ENCODE data around the gene MBNL2.

MBNL2 gene

DNA sequence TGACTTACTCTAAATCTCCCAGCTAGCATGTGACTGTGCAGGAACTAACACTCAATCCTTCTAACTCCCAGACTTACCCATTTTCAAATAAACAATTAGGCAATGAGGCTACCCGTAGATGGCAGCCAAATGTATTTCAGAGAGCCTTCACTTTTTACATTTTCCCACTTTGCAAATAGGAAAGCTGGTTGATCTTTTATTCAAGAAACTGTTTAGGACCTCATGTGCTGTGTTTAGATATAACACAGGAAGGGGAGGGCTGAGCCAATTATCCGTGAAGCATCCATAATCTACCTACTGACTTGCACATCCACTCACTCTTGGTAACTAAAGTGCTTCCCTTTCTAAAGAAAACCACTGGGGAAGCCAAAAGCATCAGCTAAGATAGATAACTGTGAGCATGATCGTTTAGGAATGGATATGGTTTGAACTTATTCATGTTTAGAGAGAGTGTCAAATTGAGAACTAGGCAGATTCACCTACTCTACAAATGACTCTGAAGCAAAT, 33.4 kb downstream of the MBNL2 start:
- DNase-seq = no peak

- no peak for DNase-seq
These were observed 34.2 kb downstream of the MBNL2 start for GRCh38 chr13:97256343-97256783.

DNA sequence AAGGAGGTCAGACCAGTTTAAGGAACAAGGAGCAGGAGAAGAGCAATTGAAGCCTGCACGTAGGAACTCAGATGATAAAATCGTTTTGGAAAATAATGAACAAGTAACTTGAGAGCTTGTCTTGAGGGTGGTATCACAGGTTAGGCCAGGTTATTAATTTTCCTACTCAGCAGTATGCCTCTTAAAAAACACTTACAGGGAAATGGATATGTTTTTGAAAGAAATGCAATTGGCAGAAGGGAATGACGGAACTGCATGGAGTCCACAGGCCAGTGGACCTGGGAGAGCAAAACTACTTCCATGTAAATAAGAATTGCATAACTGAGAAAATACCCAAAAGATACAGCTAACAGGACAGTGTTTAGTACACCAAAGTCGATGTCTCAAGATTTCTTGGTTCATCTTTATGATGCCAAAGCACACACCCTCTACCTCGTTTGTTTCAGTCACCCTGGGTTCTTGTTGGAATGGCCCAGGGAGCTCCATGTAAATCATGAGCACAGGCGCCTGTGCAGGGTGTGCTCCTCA, 35.2 kb downstream of the MBNL2 start:
- DNase-seq = no peak

GRCh38 chr13:97257800-97258799, 36.0 kb downstream of the MBNL2 start:
- no peak for DNase-seq

- DNase-seq = no peak
These were observed 36.7 kb downstream of the MBNL2 start for GRCh38 chr13:97258801-97259200.

DNA sequence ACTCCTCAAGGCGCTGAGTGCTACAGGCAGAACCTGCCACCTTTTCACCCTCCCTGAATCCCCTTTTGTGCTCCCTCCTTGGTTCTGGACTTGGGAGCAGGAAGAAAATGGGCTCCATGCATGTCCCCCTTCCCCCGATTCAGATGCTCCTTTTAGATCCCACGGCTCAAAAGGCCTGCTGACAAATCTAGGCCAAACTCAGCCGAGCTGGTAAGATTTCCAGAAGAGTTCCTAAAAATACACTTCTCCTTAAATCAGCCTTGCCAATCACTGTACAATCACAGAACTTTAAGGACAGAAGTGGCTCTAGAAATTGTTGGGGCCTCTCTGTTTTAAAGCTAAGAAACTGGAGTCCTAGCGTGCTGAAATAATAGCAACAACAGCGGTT, 37.3 kb downstream of the MBNL2 start:
- DNase-seq = no peak

GRCh38 chr13:97259798-97260714, 37.9 kb downstream of the MBNL2 start:
- no peak for DNase-seq

DNA sequence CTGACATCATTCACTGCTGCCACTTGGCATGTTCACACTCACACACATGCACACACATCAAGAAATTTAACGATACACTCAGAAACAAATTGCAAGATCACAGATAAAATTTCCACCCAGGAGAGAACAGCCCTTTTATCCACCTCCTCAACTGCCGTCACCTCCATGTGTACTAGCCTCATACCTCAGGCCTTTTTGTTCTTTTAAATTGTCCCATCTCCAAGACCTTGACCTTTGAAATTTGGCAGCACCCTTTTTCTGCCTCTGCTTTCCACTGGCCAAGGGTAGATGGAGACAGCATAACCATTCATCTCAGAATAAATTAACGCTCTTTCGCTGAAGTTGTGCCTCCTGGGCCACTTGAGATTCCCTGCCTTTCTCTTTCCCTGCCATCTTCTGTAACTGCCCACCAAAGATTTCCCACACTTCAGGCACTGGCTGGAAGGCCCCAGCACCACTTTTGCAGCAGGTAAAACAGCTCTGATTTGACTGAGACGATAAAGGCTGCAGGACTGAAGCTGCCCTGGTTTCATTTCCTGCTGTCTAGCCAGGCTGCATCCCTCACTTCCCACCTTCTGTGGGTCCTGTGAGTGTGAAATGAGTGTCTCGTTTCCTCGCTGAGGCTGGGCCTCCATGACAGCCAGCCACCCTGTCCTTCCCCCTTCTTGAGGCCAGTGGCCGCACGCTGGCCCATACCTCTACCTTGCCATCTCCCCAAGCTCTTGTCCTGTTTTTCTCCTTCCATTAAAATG, 39.3 kb downstream of the MBNL2 start:
- DNase-seq = no peak

GRCh38 chr13:97262058-97262457, 39.9 kb downstream of the MBNL2 start:
- no peak for DNase-seq

GRCh38 chr13:97263160-97263559, 41.0 kb downstream of the MBNL2 start:
- DNase-seq = no peak

DNA sequence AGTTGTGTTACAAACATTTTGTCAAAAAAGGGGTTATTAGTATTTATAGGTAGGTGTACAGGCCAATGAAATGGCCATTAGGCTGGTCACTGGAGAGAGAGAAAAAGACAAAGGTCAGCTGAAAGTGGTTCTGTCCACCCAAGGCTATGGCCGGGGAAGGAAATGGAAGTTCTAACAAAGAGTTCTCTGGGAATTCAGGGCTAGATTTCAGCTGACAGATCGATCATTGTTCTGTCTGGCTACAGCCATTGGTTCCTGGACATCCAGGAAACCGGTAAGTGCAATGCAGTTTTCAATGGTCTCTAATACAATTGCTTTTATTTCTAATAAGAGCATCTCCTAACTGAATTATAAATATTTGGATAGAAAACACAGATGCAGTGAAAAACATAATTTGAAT, 42.5 kb downstream of the MBNL2 start:
- no peak for DNase-seq

DNA sequence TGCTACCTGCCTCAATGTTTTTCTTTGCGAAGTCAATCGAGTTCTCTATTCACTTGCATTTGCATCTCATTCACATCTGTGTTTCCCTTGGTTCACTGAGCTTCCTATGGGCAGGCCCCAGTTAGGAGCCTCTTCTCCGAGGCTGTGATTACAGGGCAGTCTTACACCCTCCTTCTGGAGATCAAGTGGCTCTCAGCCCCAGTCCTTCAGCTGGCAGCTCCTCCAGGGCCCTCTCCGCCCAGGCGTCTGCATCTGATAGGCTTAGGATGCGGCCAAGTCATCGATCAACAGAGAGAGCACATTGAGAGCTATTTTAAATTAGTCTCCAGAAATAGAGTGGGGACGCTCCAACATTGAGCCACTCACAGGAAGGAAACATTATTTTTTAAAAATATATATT, 44.2 kb downstream of the MBNL2 start:
- DNase-seq = peak; percentile 22

DNA sequence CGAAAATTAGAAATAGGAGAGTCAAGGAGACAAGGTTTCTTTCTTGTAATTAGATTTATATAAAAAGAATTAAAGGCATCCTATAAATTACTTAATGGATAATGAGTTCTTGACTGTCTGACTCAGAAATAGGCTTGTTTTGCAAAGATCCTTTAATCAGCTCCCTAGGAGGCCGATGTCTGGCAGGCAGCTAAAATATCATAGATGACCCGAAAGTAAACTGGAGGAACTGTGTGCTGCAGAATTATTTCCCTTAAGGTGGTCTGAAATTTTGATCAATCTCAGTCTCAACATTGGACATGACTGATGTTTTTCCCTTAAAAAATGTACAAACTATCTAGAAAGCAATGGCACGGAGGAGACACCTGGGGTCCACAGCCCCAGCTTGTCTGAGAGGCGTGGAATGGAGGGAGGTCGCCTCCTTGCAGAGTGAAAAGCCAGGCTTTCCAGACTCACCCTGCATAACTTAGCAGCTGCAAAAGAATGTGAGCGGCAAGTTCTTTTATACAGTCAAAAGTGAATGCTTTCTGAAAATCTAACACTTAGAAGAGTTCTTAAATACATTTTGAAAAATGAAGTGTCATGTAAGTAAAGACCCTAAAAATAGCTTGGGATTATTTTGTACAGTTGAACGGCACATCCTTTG, 44.8 kb downstream of the MBNL2 start:
- no peak for DNase-seq

DNA sequence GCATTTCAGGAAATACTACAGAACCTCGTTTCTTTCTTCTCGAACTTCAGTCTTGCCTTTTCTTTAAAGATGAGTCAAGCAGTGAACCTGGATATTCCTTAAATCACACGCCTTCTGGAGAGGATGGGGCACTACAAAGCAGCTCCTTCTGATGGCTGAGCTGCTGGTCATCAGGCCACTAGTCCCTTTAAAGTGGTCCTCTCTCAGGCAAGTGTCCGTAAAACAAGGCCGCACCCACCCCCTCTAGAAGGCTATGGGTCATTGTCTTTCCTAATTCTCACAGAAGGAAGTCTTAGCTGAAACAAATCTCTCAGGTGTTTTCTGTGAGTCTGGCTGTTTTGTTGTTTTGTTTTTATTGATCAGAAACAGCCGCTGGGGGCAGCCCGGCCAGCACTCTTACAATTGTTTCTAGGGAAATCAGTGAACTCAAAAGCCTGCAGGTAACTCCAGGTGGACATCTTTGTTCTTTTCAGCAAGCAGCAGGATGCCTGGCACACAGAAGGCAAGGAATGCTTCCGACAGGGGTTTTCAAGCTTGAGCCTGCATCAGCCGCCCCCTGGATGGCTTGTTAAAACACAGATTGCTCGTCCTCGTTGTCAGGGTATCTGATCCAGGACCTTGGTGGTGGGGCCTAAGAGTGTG, 45.4 kb downstream of the MBNL2 start:
- no peak for DNase-seq

GRCh38 chr13:97268772-97269171, 46.6 kb downstream of the MBNL2 start:
- no peak for DNase-seq

DNA sequence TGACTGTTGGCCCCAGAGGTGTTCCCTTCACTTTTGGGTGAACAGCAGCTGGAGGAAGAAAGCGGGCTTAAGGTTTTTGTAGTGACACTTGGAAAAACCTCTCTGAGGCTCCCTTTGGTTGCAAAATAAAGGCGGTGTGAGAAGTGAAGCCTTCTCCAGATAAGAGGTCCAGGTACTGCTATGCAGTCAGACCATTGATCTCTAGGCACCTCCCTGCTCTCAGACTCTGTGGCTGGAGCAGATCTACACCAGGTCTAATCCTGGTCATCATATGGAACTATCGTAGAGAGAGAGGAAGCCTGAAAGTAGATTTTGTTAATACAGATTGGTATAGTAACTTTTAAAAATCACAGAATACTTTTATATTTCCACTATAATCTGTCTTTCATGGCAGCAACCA, 47.5 kb downstream of the MBNL2 start:
- no peak for DNase-seq

GRCh38 chr13:97272526-97272925, 50.4 kb downstream of the MBNL2 start:
- DNase-seq = no peak

GRCh38 chr13:97273341-97273831, 51.3 kb downstream of the MBNL2 start:
- DNase-seq = no peak

DNA sequence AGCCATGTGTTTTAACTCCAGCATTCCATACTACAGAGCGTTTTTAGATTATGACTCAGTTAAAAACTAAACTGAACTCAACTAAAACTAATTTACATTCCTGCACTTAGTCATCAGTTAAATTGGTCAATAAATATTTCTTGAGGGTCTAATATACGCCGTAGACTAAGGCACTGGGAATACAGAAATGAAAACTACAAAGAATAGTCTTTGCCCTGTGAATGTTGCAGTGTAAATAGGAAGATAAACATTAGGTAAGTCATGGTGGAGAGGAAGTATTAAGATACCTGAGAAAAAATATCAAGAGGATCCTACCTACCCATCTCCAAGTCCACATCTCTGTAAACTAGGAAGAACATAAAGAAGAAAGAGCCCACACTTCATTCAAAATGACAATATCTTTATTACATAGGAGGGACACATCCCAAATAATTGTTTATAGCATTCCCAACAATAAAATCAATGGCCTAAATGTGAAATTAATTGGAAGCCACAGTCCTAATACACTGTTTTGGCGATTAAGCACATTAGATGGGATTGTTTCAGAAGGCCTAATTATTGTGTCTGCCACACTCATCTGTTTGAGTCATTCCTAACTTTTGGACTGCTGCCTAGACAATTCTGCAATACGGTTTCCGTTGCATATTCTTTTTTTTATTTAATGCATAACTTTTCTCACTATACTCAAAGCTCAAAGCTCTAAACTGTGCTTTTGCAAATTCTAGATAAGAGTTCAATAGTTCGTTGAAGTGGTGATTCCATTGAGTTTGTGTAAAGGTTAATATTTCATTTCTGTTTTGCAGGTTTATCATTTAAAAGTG, 52.9 kb downstream of the MBNL2 start:
- DNase-seq = no peak
